NB4 (cell line): Measurements from ENCODE around the gene ARHGAP26.

Experiments
- DNase-seq: peaks from one replicate; pipeline ENCODE4 v3.0.0; 2010; ENCODE audit warnings: low read depth
- H3K4me3 ChIP-seq: one replicate; pipeline ENCODE4 v1.5.1; 2011; ENCODE audit warnings: mild to moderate bottlenecking, low read depth, low read length, moderate library complexity
- CTCF ChIP-seq: IDR thresholded peaks from one replicate; pipeline ENCODE4 v1.5.1; 2012; ENCODE audit warnings: low read depth, low read length
- MYC ChIP-seq: IDR thresholded peaks from 2 replicates; pipeline ENCODE4 v1.6.1; 2011; ENCODE audit warnings: low read depth, low read length
- POLR2A ChIP-seq: IDR thresholded peaks from 2 replicates; pipeline ENCODE4 v1.6.1; 2011; ENCODE audit warnings: mild to moderate bottlenecking; ENCODE audit not compliant: insufficient read length; ENCODE audit errors: extremely low read depth
- TF ChIP-seq, protein P1 (sequence below): IDR thresholded peaks from 2 replicates; pipeline ENCODE4 v1.6.1; 2011; ENCODE audit warnings: low read depth, low read length

Gene ARHGAP26

DNA sequence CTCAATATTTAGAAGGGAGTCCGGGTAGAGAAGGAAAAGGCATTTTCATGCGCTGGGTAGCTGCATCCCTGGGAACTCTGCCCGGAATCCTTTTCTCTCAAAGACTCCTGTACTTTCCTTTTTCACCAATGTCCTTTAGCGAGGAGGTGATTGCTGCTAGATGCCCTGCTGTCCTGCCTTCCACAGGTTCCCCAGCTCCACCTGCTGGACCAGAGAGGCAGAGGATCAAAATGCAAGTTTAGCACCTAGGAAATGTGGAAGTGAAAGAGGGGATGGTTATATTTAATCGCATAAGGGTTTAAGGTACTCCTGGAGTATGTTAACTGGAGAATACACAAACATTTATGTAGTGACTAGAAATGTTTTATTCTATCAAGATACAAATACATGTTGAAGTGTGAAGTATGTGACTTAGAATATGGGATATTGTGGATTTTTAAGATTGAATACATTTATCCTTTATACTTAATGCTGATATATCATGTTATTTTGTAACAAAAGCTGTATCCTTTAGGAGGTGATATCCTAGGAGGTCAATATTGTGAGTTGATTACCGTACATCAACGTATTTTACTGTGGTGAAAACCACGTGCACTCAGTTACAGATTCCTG, 145.7 kb downstream of the ARHGAP26 start:
- TF ChIP-seq, protein P1, sequence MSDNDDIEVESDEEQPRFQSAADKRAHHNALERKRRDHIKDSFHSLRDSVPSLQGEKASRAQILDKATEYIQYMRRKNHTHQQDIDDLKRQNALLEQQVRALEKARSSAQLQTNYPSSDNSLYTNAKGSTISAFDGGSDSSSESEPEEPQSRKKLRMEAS = no peak
- no peak for TF ChIP-seq POLR2A
- TF ChIP-seq CTCF = peak; percentile 70
- H3K4me3 ChIP-seq = no peak overlapping the region
- DNase-seq = peak; percentile 65

DNA sequence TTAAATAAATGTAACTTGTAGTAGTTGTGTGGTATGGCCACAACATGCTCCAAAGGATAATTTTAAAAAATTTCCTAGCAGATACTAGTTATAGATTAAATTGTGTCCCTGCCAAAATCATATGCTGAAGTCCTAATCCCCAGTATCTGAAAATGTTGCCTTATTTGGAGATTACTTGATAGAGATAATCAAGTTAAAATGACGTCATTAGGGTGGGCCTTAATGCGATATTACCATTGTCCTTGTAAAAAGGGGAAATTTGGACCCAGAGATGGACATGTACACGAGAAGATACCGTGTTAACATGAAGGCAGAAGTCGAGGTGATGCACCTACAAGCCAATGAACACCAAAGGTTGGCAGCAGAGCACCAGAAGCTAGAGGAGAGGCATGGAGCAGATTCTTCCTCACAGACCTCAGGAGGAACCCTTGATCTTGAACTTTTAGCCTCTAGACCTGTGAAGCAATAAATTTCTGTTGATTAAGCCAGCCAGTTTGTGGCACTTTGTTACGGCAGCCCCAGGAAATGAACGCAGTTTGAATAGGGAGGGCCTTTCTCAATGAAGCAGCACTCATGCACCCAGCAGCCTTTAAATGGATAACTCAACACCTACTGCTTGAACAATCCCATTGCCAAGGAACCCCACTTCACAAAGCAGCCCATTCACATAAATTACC, 148.9 kb downstream of the ARHGAP26 start:
- no peak overlapping the region for H3K4me3 ChIP-seq
- TF ChIP-seq CTCF (no peak), MYC (no peak), POLR2A (no peak)
- TF ChIP-seq, protein P1 = no peak
- peak; percentile 62 for DNase-seq

DNA sequence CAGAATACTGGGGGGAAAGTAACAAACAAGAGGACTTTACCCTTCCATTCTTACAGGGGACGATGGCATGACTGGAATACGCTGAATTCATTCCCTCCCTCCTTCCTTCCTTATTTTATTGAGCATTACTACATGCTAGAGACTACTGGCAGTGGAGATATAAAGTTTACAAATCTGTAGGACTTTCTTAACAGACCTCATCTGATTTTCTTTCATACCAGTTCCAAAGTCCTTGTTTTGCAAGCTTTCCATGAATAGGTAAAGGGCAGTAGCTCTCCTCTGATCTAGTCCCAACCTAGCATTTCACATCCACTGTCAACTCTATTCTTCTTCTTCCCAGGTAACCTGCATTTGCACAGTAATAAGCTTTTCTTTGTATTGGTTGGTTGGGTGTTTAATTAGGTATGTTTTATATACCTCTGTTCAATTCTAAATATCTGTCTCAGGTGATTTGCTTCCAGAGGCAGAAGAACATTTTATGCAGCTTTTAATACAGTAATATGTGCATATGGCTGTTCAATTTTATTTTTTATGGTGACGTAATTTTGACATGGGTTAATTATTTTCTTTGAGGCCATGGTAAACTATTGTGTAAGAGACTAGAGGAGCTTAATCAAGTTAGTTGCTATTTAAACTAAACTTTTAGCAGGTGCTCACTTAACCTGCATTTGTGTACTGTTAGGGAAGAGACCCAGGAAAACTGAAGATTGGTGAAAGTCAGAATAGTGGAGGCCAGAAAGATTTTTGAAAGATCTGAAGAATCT, 150.9 kb downstream of the ARHGAP26 start:
- no peak overlapping the region for H3K4me3 ChIP-seq
- DNase-seq = no peak
- TF ChIP-seq CTCF (no peak), MYC (no peak), POLR2A (no peak)
- TF ChIP-seq, protein P1 = no peak

- TF ChIP-seq CTCF = peak; percentile 4
- TF ChIP-seq MYC = no peak
- no peak overlapping the region for H3K4me3 ChIP-seq
- DNase-seq = peak; percentile 65
Measured at GRCh38 chr5:142922223-142922952, 152.2 kb downstream of the ARHGAP26 start.

DNA sequence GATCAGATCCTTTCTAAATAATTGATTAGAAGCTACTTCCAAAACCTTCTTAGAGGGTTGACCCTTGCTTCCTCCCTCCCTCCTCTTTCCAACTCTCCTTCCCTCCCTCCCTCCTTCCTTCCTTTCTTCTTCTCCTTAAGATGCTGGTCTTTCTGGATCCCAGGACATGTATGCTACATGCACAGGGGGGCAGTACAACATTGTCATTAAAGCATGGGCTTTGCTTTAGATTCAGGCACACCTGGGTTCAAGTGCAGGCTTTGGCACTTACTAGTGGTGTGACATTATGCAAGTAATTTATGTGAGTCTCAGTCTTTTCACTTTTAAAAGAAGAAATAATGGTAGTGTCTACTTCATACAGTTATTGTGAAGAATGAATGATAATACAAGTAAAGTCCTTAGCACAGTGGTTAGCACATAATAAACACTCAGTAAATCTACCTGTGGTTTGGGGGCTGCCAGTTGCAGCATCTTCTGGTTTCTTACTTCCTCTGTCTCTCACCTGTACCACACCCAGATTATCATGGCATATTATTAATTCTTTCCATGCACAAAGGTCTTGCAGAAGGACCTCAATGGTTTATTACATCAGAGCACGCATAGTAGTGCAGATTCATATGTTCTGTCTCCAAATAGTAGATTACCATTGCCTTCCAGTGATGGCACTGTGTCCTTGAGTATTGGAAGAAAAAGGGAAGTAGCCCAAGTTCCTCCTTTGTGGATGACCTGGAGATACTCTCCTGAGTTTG, 154.1 kb downstream of the ARHGAP26 start:
- no peak overlapping the region for H3K4me3 ChIP-seq
- DNase-seq = peak; percentile 78
- no peak for TF ChIP-seq POLR2A
- peak; percentile 27 for TF ChIP-seq CTCF
